Upper lobe of right lung (tissue), 1 donor: Measurements from ENCODE around the gene LCE2A. TPM values are rescaled to one million over a fixed set of nuclear protein-coding genes. Genes with fewer than 3 reads are reported as not detected.

Experiments
- ATAC-seq: fragments of 200-7000 bp; cut with Tn5 transposase; one replicate; pipeline ENCODE4 v1.9.1; 2020; ENCODE audit warnings: mild to moderate bottlenecking, moderate library complexity
- DNase-seq: peaks from one replicate; pipeline ENCODE4 v3.0.0-alpha.2; 2020
- H3K27ac ChIP-seq: fragments of 200-600 bp; one replicate; pipeline ENCODE4 v1.8.0; 2022
- H3K27me3 ChIP-seq: fragments of 200-600 bp; one replicate; pipeline ENCODE4 v1.8.0; 2022; ENCODE audit warnings: mild to moderate bottlenecking
- H3K36me3 ChIP-seq: fragments of 200-600 bp; one replicate; pipeline ENCODE4 v1.8.0; 2022
- H3K4me1 ChIP-seq: fragments of 200-600 bp; one replicate; pipeline ENCODE4 v1.8.0; 2022
- H3K4me3 ChIP-seq: fragments of 200-600 bp; one replicate; pipeline ENCODE4 v1.8.0; 2022; ENCODE audit warnings: mild to moderate bottlenecking
- H3K9me3 ChIP-seq: fragments of 200-600 bp; one replicate; pipeline ENCODE4 v1.8.0; 2022
- intact Hi-C: fragments of 100-400 bp; cut with DNase I; formaldehyde crosslinking; loops from one replicate; pipeline ENCODE4 v1.11.0; 2022
- total RNA-seq: library from RNA; stranded (reverse); fragmentation: NEBNext Ultra II Directional; extraction: Animal tissue kit (Norgen Biotek cat#: 25700); gene quantifications from one replicate; pipeline ENCODE4 v1.2.1, GENCODE V29; 2021
- TF ChIP-seq, protein P1 (sequence below): fragments of 200-600 bp; IDR thresholded peaks from one replicate; pipeline ENCODE4 v1.8.0; 2022; ENCODE audit warnings: antibody characterized with exemption
- donor health status: DM: no; HTN: yes; CAD: no; lungs with severe emphysema.

The LCE2A gene
- total RNA-seq, 1 donor from 2014 or later = not detected

DNA sequence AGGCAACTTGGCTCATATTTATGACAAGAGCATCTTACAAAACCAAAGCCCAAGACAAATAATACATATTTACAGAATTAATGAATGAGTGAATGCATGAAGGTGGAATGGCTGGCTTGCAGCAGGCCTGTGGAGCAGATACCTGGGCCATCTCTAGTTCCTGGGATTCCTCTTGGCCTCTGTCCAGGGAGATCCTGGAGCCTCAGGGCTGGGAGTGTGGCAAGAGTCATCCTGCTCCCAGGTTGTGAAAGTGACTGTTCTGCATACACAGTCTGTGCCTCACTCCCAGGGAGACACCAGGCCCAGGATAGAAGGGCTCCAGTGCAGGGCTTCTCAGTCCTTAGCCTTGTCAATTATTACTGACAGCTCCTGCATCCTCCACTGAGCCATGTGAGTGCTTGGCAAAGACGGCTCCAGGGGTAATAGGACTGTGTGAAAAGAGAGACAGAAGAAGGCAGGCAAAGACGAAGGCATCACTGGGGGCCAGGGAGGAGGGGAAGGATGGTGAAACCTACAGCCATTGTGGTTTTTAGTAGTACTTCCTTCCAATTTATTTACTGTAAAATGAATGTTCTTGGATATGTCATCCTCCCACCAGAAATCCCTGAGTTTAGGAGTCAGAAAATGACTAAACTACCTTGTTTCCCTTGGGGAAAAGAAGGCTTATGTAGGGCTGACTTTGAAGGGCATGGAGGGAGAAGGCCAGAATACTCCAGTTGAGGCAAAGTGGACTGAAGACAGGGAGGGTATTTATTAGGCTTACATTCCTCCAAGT, 45.4 kb downstream of the LCE2A start:
- ATAC-seq (no peak), DNase-seq (no peak)
- Histone ChIP-seq H3K4me3 (no peak overlapping the region), H3K27me3 (no peaks in the 10 kb centered on the region), H3K9me3 (no peaks in the 10 kb centered on the region), H3K36me3 (no peaks in the 10 kb centered on the region), H3K27ac (no peak overlapping the region), H3K4me1 (no peaks in the 10 kb centered on the region)
- TF ChIP-seq, protein P1, sequence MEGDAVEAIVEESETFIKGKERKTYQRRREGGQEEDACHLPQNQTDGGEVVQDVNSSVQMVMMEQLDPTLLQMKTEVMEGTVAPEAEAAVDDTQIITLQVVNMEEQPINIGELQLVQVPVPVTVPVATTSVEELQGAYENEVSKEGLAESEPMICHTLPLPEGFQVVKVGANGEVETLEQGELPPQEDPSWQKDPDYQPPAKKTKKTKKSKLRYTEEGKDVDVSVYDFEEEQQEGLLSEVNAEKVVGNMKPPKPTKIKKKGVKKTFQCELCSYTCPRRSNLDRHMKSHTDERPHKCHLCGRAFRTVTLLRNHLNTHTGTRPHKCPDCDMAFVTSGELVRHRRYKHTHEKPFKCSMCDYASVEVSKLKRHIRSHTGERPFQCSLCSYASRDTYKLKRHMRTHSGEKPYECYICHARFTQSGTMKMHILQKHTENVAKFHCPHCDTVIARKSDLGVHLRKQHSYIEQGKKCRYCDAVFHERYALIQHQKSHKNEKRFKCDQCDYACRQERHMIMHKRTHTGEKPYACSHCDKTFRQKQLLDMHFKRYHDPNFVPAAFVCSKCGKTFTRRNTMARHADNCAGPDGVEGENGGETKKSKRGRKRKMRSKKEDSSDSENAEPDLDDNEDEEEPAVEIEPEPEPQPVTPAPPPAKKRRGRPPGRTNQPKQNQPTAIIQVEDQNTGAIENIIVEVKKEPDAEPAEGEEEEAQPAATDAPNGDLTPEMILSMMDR = no peak
- intact Hi-C loops = no loop called here

DNA sequence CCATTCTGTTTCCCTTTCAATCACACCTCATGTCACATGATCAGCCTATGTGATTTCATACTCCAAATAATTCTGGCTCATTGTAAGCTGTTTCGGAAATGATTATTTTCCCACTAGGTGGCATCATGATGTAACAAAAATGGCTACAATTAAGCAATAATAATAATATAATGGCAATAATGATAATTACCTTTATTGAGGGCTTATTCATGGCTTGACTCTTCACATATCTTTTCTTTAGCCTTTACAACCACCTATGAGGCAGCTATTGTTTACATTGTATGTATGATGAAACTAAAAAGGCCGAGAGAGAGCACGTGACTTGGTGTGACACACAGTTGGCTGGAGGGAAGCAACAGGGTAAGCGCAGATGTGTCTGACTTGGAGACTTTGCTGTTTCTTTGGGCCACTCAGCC, 47.2 kb downstream of the LCE2A start:
- Histone ChIP-seq H3K4me3 (no peak overlapping the region), H3K27me3 (no peaks in the 10 kb centered on the region), H3K9me3 (no peaks in the 10 kb centered on the region), H3K27ac (no peak overlapping the region), H3K36me3 (no peaks in the 10 kb centered on the region), H3K4me1 (no peaks in the 10 kb centered on the region)
- intact Hi-C loops = no loop called here
- TF ChIP-seq, protein P1 = no peak
- ATAC-seq = no peak
- DNase-seq = no peak

DNA sequence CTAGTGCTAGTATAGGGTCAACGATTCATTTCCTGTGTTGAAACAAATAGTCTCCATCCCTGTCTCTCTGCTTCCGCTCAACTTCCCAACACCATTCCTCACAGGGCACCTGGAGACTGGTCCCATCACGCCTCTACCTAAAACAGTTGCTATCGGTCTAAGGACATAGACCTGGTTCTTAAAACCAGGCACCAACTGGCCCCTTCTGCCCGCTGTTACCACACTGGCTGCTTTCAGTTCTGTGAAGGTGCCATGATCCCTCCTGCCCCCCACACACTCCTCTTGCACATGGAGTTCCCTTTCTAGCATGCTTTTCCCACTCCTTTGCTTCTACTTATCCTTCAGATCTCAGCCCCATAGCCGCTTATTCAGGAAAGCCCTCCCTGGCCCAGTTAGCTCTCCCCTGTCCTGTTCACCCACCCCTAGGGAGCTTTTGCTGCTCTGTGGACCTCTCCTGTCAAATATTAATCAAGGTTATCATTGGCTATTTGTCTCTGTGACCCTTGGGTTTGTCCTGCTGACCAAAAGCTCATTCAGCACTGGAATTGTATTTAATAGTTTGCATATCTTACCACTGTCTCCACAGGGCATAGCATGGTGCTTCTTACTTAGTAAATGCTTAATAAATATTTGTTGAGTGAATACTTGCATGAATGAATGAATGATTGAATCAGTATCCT, 47.8 kb downstream of the LCE2A start:
- Histone ChIP-seq H3K4me3 (no peak overlapping the region), H3K9me3 (no peaks in the 10 kb centered on the region), H3K27ac (no peak overlapping the region), H3K27me3 (no peaks in the 10 kb centered on the region), H3K4me1 (no peaks in the 10 kb centered on the region), H3K36me3 (no peaks in the 10 kb centered on the region)
- intact Hi-C loops = no loop called here
- TF ChIP-seq, protein P1 = no peak
- DNase-seq = no peak
- no peak for ATAC-seq

DNA sequence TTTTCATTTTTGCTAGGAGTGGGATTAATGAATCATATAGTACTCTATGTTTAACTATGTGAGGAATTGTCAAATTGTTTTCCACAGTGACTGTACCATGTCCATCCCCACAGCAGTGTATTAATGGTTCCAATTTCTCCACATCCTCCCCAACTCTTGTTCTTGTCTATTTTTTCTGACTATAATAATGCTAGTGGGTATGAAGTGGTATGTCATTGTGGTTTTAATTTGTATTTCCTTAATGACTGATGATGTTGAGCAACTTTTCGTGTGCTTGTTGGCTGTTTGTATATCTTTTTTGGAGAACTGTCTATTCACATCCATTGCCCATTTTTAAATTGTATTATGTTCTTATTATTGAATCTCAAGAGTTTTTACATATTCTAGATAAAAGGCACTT, 49.7 kb downstream of the LCE2A start:
- Histone ChIP-seq H3K27me3 (no peaks in the 10 kb centered on the region), H3K4me1 (no peaks in the 10 kb centered on the region), H3K27ac (no peak overlapping the region), H3K9me3 (no peaks in the 10 kb centered on the region), H3K4me3 (no peak overlapping the region), H3K36me3 (no peaks in the 10 kb centered on the region)
- ATAC-seq (no peak), DNase-seq (no peak)
- intact Hi-C loops = no loop called here
- TF ChIP-seq, protein P1 = no peak

Other genes starting within 250 kb of the LCE2A start
- gene LCE5A, start 187.5 kb upstream of the LCE2A start, total RNA-seq = not detected
- gene CRCT1, start 183.9 kb upstream of the LCE2A start, total RNA-seq = not detected
- not detected for gene LCE3E, start 131.6 kb upstream of the LCE2A start, total RNA-seq
- gene LCE3D, start 117.8 kb upstream of the LCE2A start, total RNA-seq = not detected
- not detected for gene LCE3C, start 98.1 kb upstream of the LCE2A start, total RNA-seq
- not detected for gene LCE3B, start 84.5 kb upstream of the LCE2A start, total RNA-seq
- not detected for gene LCE3A, start 75.2 kb upstream of the LCE2A start, total RNA-seq
- gene LCE2D, start 35.0 kb upstream of the LCE2A start, total RNA-seq = not detected
- gene LCE2C, start 23.1 kb upstream of the LCE2A start, total RNA-seq = not detected
- not detected for gene LCE2B, start 12.2 kb upstream of the LCE2A start, total RNA-seq
- not detected for gene LCE4A, start 9.8 kb downstream of the LCE2A start, total RNA-seq
- not detected for gene KPRP, start 59.7 kb downstream of the LCE2A start, total RNA-seq
- gene LCE1F, start 76.8 kb downstream of the LCE2A start, total RNA-seq = not detected
- gene LCE1E, start 87.9 kb downstream of the LCE2A start, total RNA-seq = not detected
- not detected for gene LCE1D, start 98.4 kb downstream of the LCE2A start, total RNA-seq
- gene LCE1C, start 108.3 kb downstream of the LCE2A start, total RNA-seq = not detected
- not detected for gene LCE1B, start 113.6 kb downstream of the LCE2A start, total RNA-seq
- not detected for gene LCE1A, start 129.1 kb downstream of the LCE2A start, total RNA-seq
- gene LCE6A, start 144.5 kb downstream of the LCE2A start, total RNA-seq = not detected
- gene LCE7A, start 161.7 kb downstream of the LCE2A start, total RNA-seq = not detected
- not detected for gene SMCP, start 180.0 kb downstream of the LCE2A start, total RNA-seq
- gene IVL, start 210.2 kb downstream of the LCE2A start, total RNA-seq = not detected
- not detected for gene SPRR5, start 248.9 kb downstream of the LCE2A start, total RNA-seq